ENCODE measurements around the gene UBE2G2. TPM values are rescaled to one million over a fixed set of nuclear protein-coding genes. Genes with fewer than 3 reads are reported as not detected.

The UBE2G2 gene
- polyA plus RNA-seq, 1 donor (not counting 4 experiments of a cell fraction or from before 2014, with no cell fraction given): 106 TPM

DNA sequence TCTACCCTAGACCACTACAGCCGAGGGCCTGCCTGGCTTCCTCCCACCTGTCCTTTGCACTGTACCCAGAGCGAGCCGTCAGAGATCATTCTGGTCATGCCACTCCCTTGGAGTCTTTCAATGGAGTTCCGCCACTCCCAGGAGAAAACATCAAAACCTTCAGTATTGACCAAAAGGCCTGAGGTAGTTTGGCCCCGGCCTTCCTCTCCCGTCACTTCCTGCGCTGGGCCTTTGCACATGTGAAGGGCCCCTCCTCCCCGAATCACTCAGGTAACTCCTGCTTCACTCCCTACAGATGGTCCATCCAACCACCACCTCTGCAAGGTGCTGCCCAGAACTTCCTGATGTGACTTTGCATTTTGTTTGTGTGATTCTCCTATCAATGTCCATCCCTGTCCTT is 26.6 kb downstream of the UBE2G2 start:
- dilution Hi-C loops (cut with MboI; ENCODE audit: extremely low pct_ligation_motif_present, low sequenced_read_pairs): no loop called here
- DNase-seq (ENCODE audit: low read depth, low spot score) (no peak), FAIRE-seq (no peak)
- H2AFZ ChIP-seq (ENCODE audit: control insufficient read depth, low read length): no peak overlapping the region
- H3K27me3 ChIP-seq (ENCODE audit: control insufficient read depth, extremely low read depth, insufficient read depth, low read length): no peaks in the 10 kb centered on the region
- H3K27ac ChIP-seq (ENCODE audit: control insufficient read depth, insufficient read depth, low read length): no peak overlapping the region
- no peak overlapping the region for H3K4me3 ChIP-seq (ENCODE audit: control insufficient read depth in 2 of 3, extremely low read depth in 1 of 3, insufficient read depth in 2 of 3, low read depth in 1 of 3, low read length in 3 of 3)
- TF ChIP-seq EZH2 (IDR thresholded peaks at IDR 0.05; ENCODE audit: low read length): no peak
- TF ChIP-seq, protein P1, sequence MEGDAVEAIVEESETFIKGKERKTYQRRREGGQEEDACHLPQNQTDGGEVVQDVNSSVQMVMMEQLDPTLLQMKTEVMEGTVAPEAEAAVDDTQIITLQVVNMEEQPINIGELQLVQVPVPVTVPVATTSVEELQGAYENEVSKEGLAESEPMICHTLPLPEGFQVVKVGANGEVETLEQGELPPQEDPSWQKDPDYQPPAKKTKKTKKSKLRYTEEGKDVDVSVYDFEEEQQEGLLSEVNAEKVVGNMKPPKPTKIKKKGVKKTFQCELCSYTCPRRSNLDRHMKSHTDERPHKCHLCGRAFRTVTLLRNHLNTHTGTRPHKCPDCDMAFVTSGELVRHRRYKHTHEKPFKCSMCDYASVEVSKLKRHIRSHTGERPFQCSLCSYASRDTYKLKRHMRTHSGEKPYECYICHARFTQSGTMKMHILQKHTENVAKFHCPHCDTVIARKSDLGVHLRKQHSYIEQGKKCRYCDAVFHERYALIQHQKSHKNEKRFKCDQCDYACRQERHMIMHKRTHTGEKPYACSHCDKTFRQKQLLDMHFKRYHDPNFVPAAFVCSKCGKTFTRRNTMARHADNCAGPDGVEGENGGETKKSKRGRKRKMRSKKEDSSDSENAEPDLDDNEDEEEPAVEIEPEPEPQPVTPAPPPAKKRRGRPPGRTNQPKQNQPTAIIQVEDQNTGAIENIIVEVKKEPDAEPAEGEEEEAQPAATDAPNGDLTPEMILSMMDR (optimal IDR thresholded peaks at IDR 0.05 in 1 of 3, IDR thresholded peaks at IDR 0.05 in 1 of 3, conservative IDR thresholded peaks at IDR 0.05 in 1 of 3; ENCODE audit: extremely low read depth in 1 of 3, insufficient read depth in 2 of 3, low read length in 3 of 3): no peak
- H3K9me3 ChIP-seq (ENCODE audit: control insufficient read depth, low read depth, low read length): no peaks in the 10 kb centered on the region
- no peak overlapping the region for H3K9ac ChIP-seq (ENCODE audit: control insufficient read depth, extremely low read depth, insufficient read depth, low read length)
- peaks cover 26 to 32% of the 10 kb centered on the region in 2 experiments for H3K36me3 ChIP-seq (ENCODE audit: control insufficient read depth in 2 of 2, extremely low read depth in 1 of 2, insufficient read depth in 2 of 2, low read length in 2 of 2)
- no peaks in the 10 kb centered on the region for H4K20me1 ChIP-seq (ENCODE audit: control insufficient read depth, extremely low read depth, insufficient read depth, low read length)
- H3K4me2 ChIP-seq (ENCODE audit: control insufficient read depth, extremely low read depth, insufficient read depth, low read depth, low read length): no peak overlapping the region
- peaks cover 14% of the 10 kb centered on the region for H3K79me2 ChIP-seq (ENCODE audit: control insufficient read depth, insufficient read depth, low read length)
- H3K9me1 ChIP-seq (ENCODE audit: control insufficient read depth, extremely low read depth, insufficient read depth, low read length): no peaks in the 10 kb centered on the region
- peaks cover 17% of the 10 kb centered on the region for H3K4me1 ChIP-seq (ENCODE audit: control insufficient read depth, extremely low read depth, insufficient read depth, low read length)

DNA sequence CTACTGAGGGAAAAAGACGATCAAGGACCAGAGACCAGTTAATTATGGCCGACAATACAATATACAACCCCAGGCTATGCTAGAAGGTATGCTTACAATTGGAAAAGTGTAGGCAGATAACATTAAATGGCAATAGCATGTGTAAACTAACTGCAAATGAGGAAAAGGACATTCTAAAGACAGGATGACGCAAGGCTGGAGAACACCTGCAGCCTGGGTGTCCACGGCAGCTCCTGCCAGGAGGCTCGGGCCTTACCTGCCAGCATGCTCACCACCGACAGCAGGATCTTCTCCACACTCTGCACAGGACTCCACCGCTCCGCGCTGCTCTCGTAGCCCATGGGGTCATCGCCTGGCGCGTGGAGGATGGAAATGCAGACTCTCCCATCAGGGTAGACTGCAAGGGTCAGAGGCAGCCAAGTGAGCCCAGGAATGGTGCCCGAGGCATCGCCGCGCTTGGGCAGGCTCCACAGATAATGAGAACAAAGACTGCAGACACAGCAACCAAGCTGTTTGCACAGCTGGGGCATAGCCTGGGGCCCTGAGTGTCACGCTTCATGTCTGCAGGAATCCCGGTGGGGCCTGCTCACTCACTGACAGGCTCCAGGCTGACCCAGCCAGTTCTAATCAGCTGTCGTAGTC is 28.2 kb downstream of the UBE2G2 start:
- no peak for DNase-seq (ENCODE audit: low read depth, low spot score)
- Histone ChIP-seq H3K4me1 (ENCODE audit: control insufficient read depth, extremely low read depth, insufficient read depth, low read length) (peaks cover 4% of the 10 kb centered on the region), H2AFZ (ENCODE audit: control insufficient read depth, low read length) (no peak overlapping the region), H3K36me3 (ENCODE audit: control insufficient read depth in 2 of 2, extremely low read depth in 1 of 2, insufficient read depth in 2 of 2, low read length in 2 of 2) (peaks cover 27 to 29% of the 10 kb centered on the region in 2 experiments), H3K9ac (ENCODE audit: control insufficient read depth, extremely low read depth, insufficient read depth, low read length) (no peak overlapping the region), H3K4me2 (ENCODE audit: control insufficient read depth, extremely low read depth, insufficient read depth, low read depth, low read length) (no peak overlapping the region), H3K27ac (ENCODE audit: control insufficient read depth, insufficient read depth, low read length) (no peak overlapping the region), H4K20me1 (ENCODE audit: control insufficient read depth, extremely low read depth, insufficient read depth, low read length) (no peaks in the 10 kb centered on the region), H3K9me1 (ENCODE audit: control insufficient read depth, extremely low read depth, insufficient read depth, low read length) (no peaks in the 10 kb centered on the region), H3K27me3 (ENCODE audit: control insufficient read depth, extremely low read depth, insufficient read depth, low read length) (no peaks in the 10 kb centered on the region), H3K79me2 (ENCODE audit: control insufficient read depth, insufficient read depth, low read length) (peaks cover 11% of the 10 kb centered on the region), H3K4me3 (ENCODE audit: control insufficient read depth in 2 of 3, extremely low read depth in 1 of 3, insufficient read depth in 2 of 3, low read depth in 1 of 3, low read length in 3 of 3) (no peak overlapping the region), H3K9me3 (ENCODE audit: control insufficient read depth, low read depth, low read length) (no peaks in the 10 kb centered on the region)
- TF ChIP-seq, protein P1 (optimal IDR thresholded peaks at IDR 0.05 in 1 of 3, IDR thresholded peaks at IDR 0.05 in 1 of 3, conservative IDR thresholded peaks at IDR 0.05 in 1 of 3; ENCODE audit: extremely low read depth in 1 of 3, insufficient read depth in 2 of 3, low read length in 3 of 3): no peak
- TF ChIP-seq EZH2 (IDR thresholded peaks at IDR 0.05; ENCODE audit: low read length): no peak
- no peak for FAIRE-seq
- dilution Hi-C loops (cut with MboI; ENCODE audit: extremely low pct_ligation_motif_present, low sequenced_read_pairs): no loop called here
